Neuronal stem cell (in vitro differentiated cells): Measurements from ENCODE around the gene FGD3.

Source experiments
- DNase-seq: peaks from one replicate; pipeline ENCODE4 v3.0.0-alpha.2; 2013; ENCODE audit warnings: low spot score
- H2AFZ ChIP-seq: one replicate; pipeline ENCODE4 v1.6.1; 2013; ENCODE audit warnings: mild to moderate bottlenecking, low read length, inconsistent platforms
- H2AK5ac ChIP-seq: 2 replicates; pipeline ENCODE4 v1.6.1; 2013; ENCODE audit warnings: low read depth, mild to moderate bottlenecking, inconsistent platforms, low read length, moderate library complexity, mixed read lengths
- H2BK120ac ChIP-seq: 2 replicates; pipeline ENCODE4 v1.6.1; 2013; ENCODE audit warnings: low read depth, mild to moderate bottlenecking, inconsistent platforms, low read length, moderate library complexity, mixed read lengths
- H2BK12ac ChIP-seq: one replicate; pipeline ENCODE4 v1.6.1; 2013; ENCODE audit warnings: low read length, inconsistent platforms
- H2BK15ac ChIP-seq: 2 replicates; pipeline ENCODE4 v1.6.1; 2013; ENCODE audit warnings: mild to moderate bottlenecking, low read length, inconsistent platforms, mixed read lengths
- H2BK5ac ChIP-seq: one replicate; pipeline ENCODE4 v1.6.1; 2013; ENCODE audit warnings: inconsistent platforms, mild to moderate bottlenecking, low read length, moderate library complexity
- H3K14ac ChIP-seq: one replicate; pipeline ENCODE4 v1.6.1; 2013; ENCODE audit warnings: low read length, inconsistent platforms
- H3K18ac ChIP-seq: 2 replicates; pipeline ENCODE4 v1.6.1; 2013; ENCODE audit warnings: low read length, inconsistent platforms
- H3K23ac ChIP-seq: 2 replicates; pipeline ENCODE4 v1.6.1; 2013; ENCODE audit warnings: low read depth, mild to moderate bottlenecking, mixed read lengths, low read length, inconsistent platforms; ENCODE audit not compliant: poor library complexity
- H3K27ac ChIP-seq: replicated peaks from 3 replicates; pipeline ENCODE4 v1.5.1; 2013; ENCODE audit warnings: low read length, inconsistent platforms
- H3K27me3 ChIP-seq, 3 experiments: 2 replicates each; pipeline ENCODE4 v1.6.1; 2013; ENCODE audit warnings: low read length in 3 of 3, mild to moderate bottlenecking in 2 of 3, inconsistent platforms in 1 of 3, low read depth in 1 of 3, mixed read lengths in 1 of 3, moderate library complexity in 1 of 3; ENCODE audit not compliant: control insufficient read depth in 3 of 3, insufficient read depth in 3 of 3
- H3K36me3 ChIP-seq, 2 donors: replicated peaks in 1 of 2; 2 replicates each; pipeline ENCODE4 v1.6.1; 2013; ENCODE audit warnings: low read length in 2 of 2; ENCODE audit not compliant: control insufficient read depth in 2 of 2, insufficient read depth in 2 of 2
- H3K4ac ChIP-seq: 2 replicates; pipeline ENCODE4 v1.6.1; 2013; ENCODE audit warnings: inconsistent platforms, mild to moderate bottlenecking, low read length, moderate library complexity
- H3K4me1 ChIP-seq, 2 donors: 1 replicate in 1 of 2; 2 replicates in 1 of 2; pipeline ENCODE4 v1.6.1; 2013; ENCODE audit warnings: low read length in 2 of 2, low read depth in 1 of 2; ENCODE audit not compliant: control insufficient read depth in 2 of 2, insufficient read depth in 1 of 2
- H3K4me2 ChIP-seq: one replicate; pipeline ENCODE4 v1.6.1; 2013; ENCODE audit warnings: mild to moderate bottlenecking, low read length, inconsistent platforms; ENCODE audit not compliant: insufficient read depth, poor library complexity, severe bottlenecking
- H3K4me3 ChIP-seq, 2 donors: 2 replicates each; pipeline ENCODE4 v1.5.1; 2013; ENCODE audit warnings: low read length in 2 of 2, mild to moderate bottlenecking in 2 of 2, inconsistent platforms in 1 of 2, moderate library complexity in 1 of 2
- H3K79me1 ChIP-seq: one replicate; pipeline ENCODE4 v1.6.1; 2013; ENCODE audit warnings: low read depth, mild to moderate bottlenecking, inconsistent platforms, low read length, moderate library complexity
- H3K9ac ChIP-seq: one replicate; pipeline ENCODE4 v1.6.1; 2013; ENCODE audit warnings: mild to moderate bottlenecking, low read depth, low read length, inconsistent platforms; ENCODE audit not compliant: poor library complexity
- H3K9me3 ChIP-seq, 2 donors: replicated peaks in 1 of 2; 2 replicates each; pipeline versions ENCODE3 to v1.6.1; 2013; ENCODE audit warnings: low read length in 2 of 2, mild to moderate bottlenecking in 2 of 2, inconsistent platforms in 1 of 2, low read depth in 1 of 2, mixed read lengths in 1 of 2, moderate library complexity in 1 of 2; ENCODE audit not compliant: control insufficient read depth in 2 of 2, insufficient read depth in 1 of 2
- H4K8ac ChIP-seq: one replicate; pipeline ENCODE4 v1.6.1; 2013; ENCODE audit warnings: low read depth, mild to moderate bottlenecking, inconsistent platforms, low read length, moderate library complexity
- H4K91ac ChIP-seq: one replicate; pipeline ENCODE4 v1.6.1; 2013; ENCODE audit warnings: low read length, low read depth, mild to moderate bottlenecking, inconsistent platforms; ENCODE audit not compliant: poor library complexity
- WGBS, 2 donors: extraction: QIAGEN DNeasy Blood & Tissue Kit; methylation state at CpG; one replicate each; pipeline ENCODE4 v1.1.7; 2013; ENCODE audit warnings: missing lambda C conversion rate in 2 of 2, mixed read lengths in 1 of 2; ENCODE audit not compliant: insufficient read length in 2 of 2, insufficient replicate concordance in 1 of 2; ENCODE audit errors: extremely low coverage in 2 of 2; 5-methylcytosine and 5-hydroxymethylcytosine counted together

The FGD3 gene

GRCh38 chr9:93054758-93055704 lies 107.7 kb downstream of the FGD3 start:
- Histone ChIP-seq H3K4ac (no peak overlapping the region), H3K27me3 (peaks cover 0 to 59% (median 9%) of the 10 kb centered on the region in 3 experiments), H2BK15ac (no peak overlapping the region), H3K14ac (no peak overlapping the region), H3K36me3 (no peaks in the 10 kb centered on the region), H3K23ac (peak overlapping the region; percentile 9), H4K8ac (no peak overlapping the region), H3K79me1 (no peaks in the 10 kb centered on the region), H4K91ac (no peak overlapping the region), H3K4me1 (peaks cover 0 to 9% of the 10 kb centered on the region in 2 donors), H2BK12ac (no peak overlapping the region), H3K4me2 (no peak overlapping the region), H2AFZ (no peak overlapping the region), H2AK5ac (peak overlapping the region; percentile 72), H3K18ac (peak overlapping the region; percentile 19), H3K27ac (no peak overlapping the region), H3K4me3 (no peak overlapping the region), H2BK5ac (no peak overlapping the region), H3K9me3 (no peaks in the 10 kb centered on the region), H2BK120ac (no peak overlapping the region), H3K9ac (peak overlapping the region; percentile 68)
- no peak for DNase-seq
- WGBS, 2 donors, result no CpG with 5 or more reads among the region's 11 CpGs

- no peak for DNase-seq
- H3K4ac ChIP-seq, result no peak overlapping the region
- H3K79me1 ChIP-seq, result no peaks in the 10 kb centered on the region
- peak overlapping the region; percentile 82 for H2AK5ac ChIP-seq
- H3K4me1 ChIP-seq, result peaks cover 0 to 9% of the 10 kb centered on the region in 2 donors
- no peak overlapping the region for H2AFZ ChIP-seq
- H2BK15ac ChIP-seq, result peak overlapping the region; percentile 95
- H3K36me3 ChIP-seq, result no peaks in the 10 kb centered on the region
- peak overlapping the region; percentile 67 for H2BK5ac ChIP-seq
- no peak overlapping the region for H3K14ac ChIP-seq
- H2BK12ac ChIP-seq, result no peak overlapping the region
- H2BK120ac ChIP-seq, result peak overlapping the region; percentile 95
- H3K9me3 ChIP-seq, result no peaks in the 10 kb centered on the region
- no CpG with 5 or more reads among the region's 8 CpGs for WGBS, 2 donors
- peaks cover 0 to 76% (median 11%) of the 10 kb centered on the region in 3 experiments for H3K27me3 ChIP-seq
- H3K27ac ChIP-seq, result no peak overlapping the region
- no peak overlapping the region for H3K9ac ChIP-seq
- no peak overlapping the region for H3K4me3 ChIP-seq
- no peak overlapping the region for H4K91ac ChIP-seq
- H3K23ac ChIP-seq, result no peak overlapping the region
- peak overlapping the region; percentile 59 for H3K18ac ChIP-seq
- no peak overlapping the region for H4K8ac ChIP-seq
- no peak overlapping the region for H3K4me2 ChIP-seq
These were observed 109.8 kb downstream of the FGD3 start for GRCh38 chr9:93057042-93057702.

- Histone ChIP-seq H3K4me3 (peak overlapping the region in 1 of 2 donors; percentile 27), H2BK12ac (no peak overlapping the region), H3K18ac (peak overlapping the region; percentile 70), H3K36me3 (no peaks in the 10 kb centered on the region), H2BK120ac (peak overlapping the region; percentile 95), H3K4me2 (peak overlapping the region; percentile 36), H3K14ac (no peak overlapping the region), H2BK15ac (peak overlapping the region; percentile 95), H2BK5ac (peak overlapping the region; percentile 67), H3K79me1 (no peaks in the 10 kb centered on the region), H3K27ac (no peak overlapping the region), H3K4me1 (peaks cover 0 to 10% of the 10 kb centered on the region in 2 donors), H3K9me3 (no peaks in the 10 kb centered on the region), H3K4ac (no peak overlapping the region), H4K91ac (no peak overlapping the region), H3K9ac (peak overlapping the region; percentile 14), H2AFZ (no peak overlapping the region), H2AK5ac (peak overlapping the region; percentile 82), H3K27me3 (peaks cover 0 to 81% (median 11%) of the 10 kb centered on the region in 3 experiments), H4K8ac (no peak overlapping the region), H3K23ac (peak overlapping the region; percentile 71)
- no CpG with 5 or more reads among the region's 14 CpGs for WGBS, 2 donors
- DNase-seq, result no peak
These were observed 110.5 kb downstream of the FGD3 start for GRCh38 chr9:93057703-93058354.
